Measurements from ENCODE around the gene TARBP1.
"Not testable (repeated sequence)": the region's sequence is repeated elsewhere in the genome, so short reads cannot be mapped to it uniquely, and the experiment has no call there.

Gene TARBP1

GRCh38 chr1:234433563-234434285 lies 45.3 kb downstream of the TARBP1 start:
- no peak for DNase-seq

GRCh38 chr1:234431255-234431654 lies 47.7 kb downstream of the TARBP1 start:
- DNase-seq: no peak

DNA sequence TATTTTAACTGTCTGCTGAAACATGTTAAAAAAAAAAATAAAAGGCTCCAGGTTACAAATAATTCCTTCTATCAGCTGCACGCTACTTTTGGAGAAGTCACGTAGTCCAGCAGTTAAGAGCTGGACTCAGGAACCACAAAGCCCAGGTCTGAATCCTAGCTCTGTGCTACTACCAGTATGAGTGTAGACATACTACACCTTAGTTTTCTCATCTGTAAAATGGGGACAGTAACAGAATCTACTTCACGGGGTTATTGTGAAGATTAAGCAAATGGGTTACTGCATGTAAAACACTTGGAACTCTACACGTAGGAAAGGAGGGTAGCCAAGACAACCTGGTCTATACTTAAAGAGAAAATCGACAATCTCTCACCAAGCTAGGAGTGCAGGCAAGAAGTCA lies 48.3 kb downstream of the TARBP1 start:
- no peak for DNase-seq

DNA sequence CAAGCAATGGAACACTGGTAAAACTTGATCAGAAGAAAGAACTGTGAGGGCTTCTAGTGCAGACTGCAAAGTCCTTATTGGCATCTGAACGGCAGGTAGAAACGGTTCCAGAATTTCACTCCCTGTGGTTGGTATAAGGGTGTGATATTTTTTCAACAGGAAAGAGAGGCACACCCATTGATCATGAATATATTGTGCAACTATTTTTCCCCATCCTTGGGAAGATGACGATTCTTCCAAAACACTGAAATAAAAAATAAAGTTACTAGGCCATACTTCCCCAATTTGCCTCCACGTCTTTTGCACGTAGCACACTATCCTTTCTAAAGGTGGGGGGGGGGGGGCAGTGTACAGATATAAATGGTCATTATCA lies 49.6 kb downstream of the TARBP1 start:
- no peak for DNase-seq

- DNase-seq: no peak
These were observed 50.9 kb downstream of the TARBP1 start for GRCh38 chr1:234427950-234428646.

DNA sequence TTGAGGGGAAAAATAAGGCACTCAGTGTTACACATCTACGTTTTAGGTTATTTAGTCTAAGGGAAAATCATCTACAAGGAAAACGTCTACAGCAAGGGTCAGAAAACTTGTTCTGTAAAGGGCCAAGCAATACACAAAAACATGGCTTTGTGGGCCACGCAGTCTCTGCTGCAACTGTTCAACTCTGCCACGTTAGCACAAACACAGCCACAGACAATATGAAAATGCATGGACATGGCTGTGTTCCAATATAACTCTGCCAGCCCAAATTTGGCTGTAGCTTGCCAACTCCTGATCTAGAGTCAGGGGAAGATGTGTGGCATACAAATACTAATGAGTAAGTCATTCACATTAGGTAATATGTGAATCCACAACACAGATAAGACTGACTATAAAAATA lies 65.0 kb downstream of the TARBP1 start:
- DNase-seq: no peak

GRCh38 chr1:234413485-234413884 lies 65.5 kb downstream of the TARBP1 start:
- no peak for DNase-seq

GRCh38 chr1:234412830-234413229 lies 66.1 kb downstream of the TARBP1 start:
- DNase-seq: no peak

- peak; percentile 72 for DNase-seq
These were observed 69.7 kb downstream of the TARBP1 start for GRCh38 chr1:234409328-234409727.

- peak; percentile 6 for DNase-seq
These were observed 70.2 kb downstream of the TARBP1 start for GRCh38 chr1:234408757-234409156.

- DNase-seq: no peak
These were observed 72.1 kb downstream of the TARBP1 start for GRCh38 chr1:234406871-234407270.

DNA sequence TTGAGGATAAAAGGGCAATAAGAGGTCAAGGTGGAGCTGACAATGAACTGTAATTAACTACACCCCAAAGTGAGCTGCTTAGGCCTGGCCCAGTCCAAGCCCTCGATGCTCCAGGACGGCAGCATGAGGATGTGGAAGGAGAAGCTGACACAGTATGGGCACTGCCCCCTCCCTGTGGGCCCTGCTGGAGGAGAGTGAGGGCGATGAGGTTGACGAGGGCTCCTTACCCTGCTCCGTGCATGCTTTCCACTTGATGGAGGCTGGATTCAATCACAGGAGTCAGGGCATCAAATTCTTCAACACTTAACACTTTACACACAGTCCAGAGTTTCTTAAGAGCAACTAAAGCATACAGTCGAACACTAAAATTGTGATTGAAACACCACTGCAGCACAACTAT lies 73.3 kb downstream of the TARBP1 start:
- DNase-seq: no peak

GRCh38 chr1:234402939-234403338 lies 76.0 kb downstream of the TARBP1 start:
- no peak for DNase-seq

- DNase-seq: no peak
These were observed 77.3 kb downstream of the TARBP1 start for GRCh38 chr1:234401658-234402057.

DNA sequence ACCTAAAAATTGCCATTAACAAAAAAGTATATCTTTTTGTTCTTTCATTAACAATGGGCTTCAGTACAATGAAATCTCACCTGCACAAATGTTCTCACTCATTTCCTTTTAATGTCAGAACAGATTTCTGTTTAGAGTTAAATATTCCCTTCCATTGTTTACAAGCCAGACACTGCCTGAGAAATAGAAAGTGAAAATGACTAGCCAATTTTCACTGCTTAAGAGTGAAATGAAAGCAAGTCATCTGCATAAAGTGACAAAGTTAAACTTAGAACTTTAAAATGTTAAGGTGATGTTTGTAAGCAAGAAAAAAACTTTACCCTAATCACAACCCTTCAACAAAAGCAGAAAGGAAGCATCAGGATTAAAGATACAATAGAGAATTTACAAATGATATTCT lies 78.2 kb downstream of the TARBP1 start:
- DNase-seq: no peak

DNA sequence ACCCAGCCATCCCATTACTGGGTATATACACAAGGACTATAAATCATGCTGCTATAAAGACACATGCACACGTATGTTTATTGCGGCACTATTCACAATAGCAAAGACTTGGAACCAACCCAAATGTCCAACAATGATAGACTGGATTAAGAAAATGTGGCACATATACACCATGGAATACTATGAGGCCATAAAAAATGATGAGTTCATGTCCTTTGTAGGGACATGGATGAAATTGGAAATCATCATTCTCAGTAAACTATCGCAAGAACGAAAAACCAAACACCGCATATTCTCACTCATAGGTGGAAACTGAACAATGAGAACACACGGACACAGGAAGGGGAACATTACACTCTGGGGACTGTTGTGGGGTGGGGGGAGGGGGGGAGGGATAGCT lies 79.5 kb downstream of the TARBP1 start:
- not testable (repeated sequence) for DNase-seq

GRCh38 chr1:234398849-234399381 lies 80.1 kb downstream of the TARBP1 start:
- DNase-seq: no peak

- no peak for DNase-seq
These were observed 81.2 kb downstream of the TARBP1 start for GRCh38 chr1:234397732-234398131.

DNA sequence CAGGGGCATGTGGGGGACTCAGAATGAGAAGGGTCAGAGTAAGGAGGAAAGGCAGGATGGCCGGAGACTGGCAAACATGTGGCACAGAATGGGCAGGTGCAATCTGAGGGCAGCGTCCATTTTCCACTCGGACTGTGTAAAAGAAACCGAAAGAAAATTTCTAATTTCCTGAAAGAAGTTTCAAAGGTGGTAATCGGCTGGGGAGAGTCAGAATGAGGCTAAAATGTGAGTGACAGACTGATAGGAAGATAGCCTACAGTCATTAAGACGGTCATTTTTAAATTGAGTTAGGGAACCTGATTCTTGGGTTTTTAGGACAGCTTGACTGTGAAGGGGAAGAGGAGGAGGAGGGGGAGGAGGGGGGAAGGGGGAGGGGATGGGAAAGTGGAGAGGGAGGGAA lies 82.1 kb downstream of the TARBP1 start:
- DNase-seq: no peak

DNA sequence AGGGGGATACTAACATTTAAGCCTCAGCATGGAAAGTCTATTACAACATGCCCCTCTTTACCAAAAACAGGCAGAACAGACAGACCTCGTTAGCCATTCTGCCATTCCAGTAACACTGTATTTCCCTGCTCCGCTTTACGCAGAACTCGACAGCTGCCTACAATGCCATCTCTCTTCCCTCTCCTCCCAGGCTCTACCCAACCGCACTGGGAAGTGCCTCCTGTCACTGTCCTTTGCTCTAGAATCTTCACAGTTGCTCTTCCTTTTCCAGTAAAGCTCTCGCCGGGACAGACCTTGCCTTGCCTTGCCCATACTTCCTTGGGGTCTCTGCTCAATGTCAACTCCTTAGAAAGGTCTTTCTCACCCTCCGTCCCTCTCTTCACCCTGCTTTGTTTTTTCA lies 82.9 kb downstream of the TARBP1 start:
- DNase-seq: no peak

DNA sequence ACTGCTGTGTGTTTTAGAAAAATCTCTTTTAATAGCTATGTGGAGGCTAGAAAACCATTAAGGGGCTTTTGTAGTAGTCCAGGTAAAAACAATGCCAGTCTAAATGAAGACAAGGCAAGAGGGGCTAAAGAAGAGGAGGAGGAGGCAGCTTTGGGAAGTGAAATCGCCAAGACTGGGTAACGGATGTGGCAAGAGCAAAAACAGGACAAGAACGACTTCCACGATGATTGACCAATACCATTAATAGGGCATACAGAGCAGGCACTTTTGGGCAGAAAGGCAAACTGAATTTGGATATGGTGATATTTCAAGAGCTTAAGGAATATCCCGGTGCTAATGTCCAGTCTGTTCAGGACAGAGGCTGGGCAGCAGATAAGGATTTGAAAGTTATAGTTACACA lies 83.7 kb downstream of the TARBP1 start:
- no peak for DNase-seq

GRCh38 chr1:234393190-234393589 lies 85.8 kb downstream of the TARBP1 start:
- DNase-seq: no peak

GRCh38 chr1:234388094-234388493 lies 90.9 kb downstream of the TARBP1 start:
- DNase-seq: no peak

DNA sequence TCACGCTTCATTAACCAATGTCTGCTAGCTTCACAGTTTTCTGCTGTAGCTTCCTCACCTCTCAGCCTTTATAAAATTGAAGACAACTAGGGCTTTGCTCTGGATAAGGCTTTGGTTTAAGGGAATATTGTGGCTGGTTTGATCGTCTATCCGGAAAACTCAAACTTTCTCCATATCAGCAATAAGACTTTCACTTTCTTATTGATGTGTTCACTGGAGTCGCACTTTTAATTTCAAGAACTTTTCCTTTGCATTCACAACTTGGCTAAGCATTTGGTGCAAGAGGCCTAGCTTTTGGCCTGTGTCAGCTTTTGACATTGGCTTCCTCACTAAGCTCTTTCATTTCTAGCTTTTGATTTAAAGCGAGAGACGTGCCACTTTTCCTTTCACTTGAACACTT lies 92.9 kb downstream of the TARBP1 start:
- DNase-seq: no peak
